Astrocyte (in vitro differentiated cells and primary cell): ENCODE data around the gene ZNF823. TPM values are rescaled to one million over a fixed set of nuclear protein-coding genes. Genes with fewer than 3 reads are reported as not detected.
A peak's percentile ranks its signal among the peaks of the same experiment; 100 is the strongest.

Source experiments
- DNase-seq: peaks from one replicate; pipeline ENCODE4 v3.0.0-alpha.2; 2010; ENCODE audit warnings: low read depth
- FAIRE-seq: peaks from 2 replicates; lab custom pipeline; 2011; peaks lifted over from hg19 to GRCh38; lab: Jason Lieb, UNC
- H2AFZ ChIP-seq: 2 replicates; pipeline ENCODE4 v1.6.0; 2012; ENCODE audit warnings: low read depth, low read length, inconsistent platforms
- H3K27ac ChIP-seq: 2 replicates; pipeline ENCODE4 v1.5.1; 2011; ENCODE audit warnings: low read depth, low read length, inconsistent platforms
- H3K27me3 ChIP-seq: 2 replicates; pipeline ENCODE4 v1.6.0; 2011; ENCODE audit warnings: low read length, inconsistent platforms; ENCODE audit not compliant: insufficient read depth
- H3K36me3 ChIP-seq: 2 replicates; pipeline ENCODE4 v1.5.1; 2011; ENCODE audit warnings: low read length, inconsistent platforms; ENCODE audit not compliant: insufficient read depth
- H3K4me1 ChIP-seq: 2 replicates; pipeline ENCODE4 v1.5.1; 2011; ENCODE audit warnings: low read length, inconsistent platforms; ENCODE audit not compliant: insufficient read depth
- H3K4me2 ChIP-seq: 2 replicates; pipeline ENCODE4 v1.6.0; 2012; ENCODE audit warnings: low read length, inconsistent platforms
- H3K4me3 ChIP-seq: 2 replicates; pipeline ENCODE4 v1.5.1; 2011; ENCODE audit warnings: low read depth, mild to moderate bottlenecking, low read length, inconsistent platforms; ENCODE audit not compliant: insufficient read depth
- H3K79me2 ChIP-seq: 2 replicates; pipeline ENCODE4 v1.6.0; 2012; ENCODE audit warnings: mild to moderate bottlenecking, low read length, inconsistent platforms; ENCODE audit not compliant: insufficient read depth
- H3K9ac ChIP-seq: 2 replicates; pipeline ENCODE4 v1.6.0; 2012; ENCODE audit warnings: mild to moderate bottlenecking, low read length, inconsistent platforms
- H3K9me3 ChIP-seq: 2 replicates; pipeline ENCODE4 v1.5.1; 2012; ENCODE audit warnings: low read depth, mild to moderate bottlenecking, low read length, inconsistent platforms; ENCODE audit not compliant: insufficient read depth
- H4K20me1 ChIP-seq: 2 replicates; pipeline ENCODE4 v1.6.0; 2012; ENCODE audit warnings: low read length, inconsistent platforms; ENCODE audit not compliant: insufficient read depth
- H3K27ac Mint-ChIP-seq: one replicate; pipeline ENCODE4 v1.8.0; 2021; ENCODE audit warnings: mild to moderate bottlenecking, mixed read lengths; ENCODE audit not compliant: unreplicated experiment
- H3K27me3 Mint-ChIP-seq: one replicate; pipeline ENCODE4 v1.8.0; 2021; ENCODE audit warnings: low read depth, mixed read lengths; ENCODE audit not compliant: unreplicated experiment
- H3K36me3 Mint-ChIP-seq: one replicate; pipeline ENCODE4 v1.8.0; 2021; ENCODE audit warnings: low read depth, mixed read lengths; ENCODE audit not compliant: unreplicated experiment
- H3K4me1 Mint-ChIP-seq: one replicate; pipeline ENCODE4 v1.8.0; 2021; ENCODE audit warnings: low read depth, mixed read lengths; ENCODE audit not compliant: unreplicated experiment
- H3K4me3 Mint-ChIP-seq: one replicate; pipeline ENCODE4 v1.8.0; 2021; ENCODE audit warnings: mild to moderate bottlenecking, moderate library complexity, mixed read lengths; ENCODE audit not compliant: unreplicated experiment
- H3K9me3 Mint-ChIP-seq: one replicate; pipeline ENCODE4 v1.8.0; 2021; ENCODE audit warnings: mild to moderate bottlenecking, mixed read lengths; ENCODE audit not compliant: unreplicated experiment
- EZH2 ChIP-seq: IDR thresholded peaks from 2 replicates; pipeline ENCODE4 v1.6.1; 2012; ENCODE audit warnings: mild to moderate bottlenecking, low read length, inconsistent platforms; ENCODE audit not compliant: insufficient read depth
- total RNA-seq: library from RNA; stranded (reverse); gene quantifications from 2 replicates; pipeline ENCODE4 v1.2.1, GENCODE V29; 2021
- TF ChIP-seq, protein P1 (sequence below): IDR thresholded peaks from 2 replicates; pipeline ENCODE4 v1.5.1; 2011; ENCODE audit warnings: low read depth, mild to moderate bottlenecking, inconsistent platforms, low read length, moderate library complexity; ENCODE audit not compliant: insufficient read depth

Gene ZNF823
- total RNA-seq, 1 donor from 2014 or later, result 5.4 TPM

DNA sequence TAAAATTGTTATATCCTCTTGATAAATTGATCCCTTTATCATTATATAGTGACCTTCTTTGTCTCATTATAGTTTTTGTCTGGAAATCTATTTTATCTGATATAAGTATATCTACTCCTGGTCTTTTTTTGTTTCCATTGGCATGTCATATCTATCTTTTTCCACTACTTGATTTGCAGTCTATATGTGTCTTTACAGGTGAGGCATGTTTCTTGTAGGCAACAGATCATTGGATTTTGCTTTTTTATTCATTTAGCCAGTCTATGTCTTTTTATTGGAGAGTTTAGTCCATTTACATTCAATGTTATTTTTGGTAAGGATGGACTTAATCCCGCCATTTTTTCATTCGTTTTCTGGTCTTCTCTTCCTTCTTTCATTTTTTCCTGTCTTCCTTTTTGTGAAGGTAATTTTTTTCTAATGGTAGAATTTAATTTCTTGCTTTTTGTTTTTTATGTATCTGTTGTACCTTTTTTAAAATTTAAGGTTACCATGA, 13.5 kb upstream of the ZNF823 start:
- Histone ChIP-seq H3K27ac (no peak overlapping the region), H3K4me3 (no peak overlapping the region), H3K4me2 (no peak overlapping the region), H3K27me3 (no peaks in the 10 kb centered on the region), H2AFZ (no peak overlapping the region), H4K20me1 (no peaks in the 10 kb centered on the region), H3K9ac (no peak overlapping the region), H3K79me2 (no peaks in the 10 kb centered on the region), H3K36me3 (no peaks in the 10 kb centered on the region), H3K4me1 (no peaks in the 10 kb centered on the region), H3K9me3 (peaks cover 11% of the 10 kb centered on the region)
- H3K27me3 Mint-ChIP-seq, result no peaks in the 10 kb centered on the region
- DNase-seq (no peak), FAIRE-seq (peak; percentile 9)
- H3K27ac Mint-ChIP-seq, result no peak overlapping the region
- TF ChIP-seq, protein P1, sequence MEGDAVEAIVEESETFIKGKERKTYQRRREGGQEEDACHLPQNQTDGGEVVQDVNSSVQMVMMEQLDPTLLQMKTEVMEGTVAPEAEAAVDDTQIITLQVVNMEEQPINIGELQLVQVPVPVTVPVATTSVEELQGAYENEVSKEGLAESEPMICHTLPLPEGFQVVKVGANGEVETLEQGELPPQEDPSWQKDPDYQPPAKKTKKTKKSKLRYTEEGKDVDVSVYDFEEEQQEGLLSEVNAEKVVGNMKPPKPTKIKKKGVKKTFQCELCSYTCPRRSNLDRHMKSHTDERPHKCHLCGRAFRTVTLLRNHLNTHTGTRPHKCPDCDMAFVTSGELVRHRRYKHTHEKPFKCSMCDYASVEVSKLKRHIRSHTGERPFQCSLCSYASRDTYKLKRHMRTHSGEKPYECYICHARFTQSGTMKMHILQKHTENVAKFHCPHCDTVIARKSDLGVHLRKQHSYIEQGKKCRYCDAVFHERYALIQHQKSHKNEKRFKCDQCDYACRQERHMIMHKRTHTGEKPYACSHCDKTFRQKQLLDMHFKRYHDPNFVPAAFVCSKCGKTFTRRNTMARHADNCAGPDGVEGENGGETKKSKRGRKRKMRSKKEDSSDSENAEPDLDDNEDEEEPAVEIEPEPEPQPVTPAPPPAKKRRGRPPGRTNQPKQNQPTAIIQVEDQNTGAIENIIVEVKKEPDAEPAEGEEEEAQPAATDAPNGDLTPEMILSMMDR, result no peak
- TF ChIP-seq EZH2, result no peak
- H3K9me3 Mint-ChIP-seq, result peaks cover 9% of the 10 kb centered on the region
- H3K4me1 Mint-ChIP-seq, result no peaks in the 10 kb centered on the region
- H3K4me3 Mint-ChIP-seq, result no peak overlapping the region
- H3K36me3 Mint-ChIP-seq, result no peaks in the 10 kb centered on the region

DNA sequence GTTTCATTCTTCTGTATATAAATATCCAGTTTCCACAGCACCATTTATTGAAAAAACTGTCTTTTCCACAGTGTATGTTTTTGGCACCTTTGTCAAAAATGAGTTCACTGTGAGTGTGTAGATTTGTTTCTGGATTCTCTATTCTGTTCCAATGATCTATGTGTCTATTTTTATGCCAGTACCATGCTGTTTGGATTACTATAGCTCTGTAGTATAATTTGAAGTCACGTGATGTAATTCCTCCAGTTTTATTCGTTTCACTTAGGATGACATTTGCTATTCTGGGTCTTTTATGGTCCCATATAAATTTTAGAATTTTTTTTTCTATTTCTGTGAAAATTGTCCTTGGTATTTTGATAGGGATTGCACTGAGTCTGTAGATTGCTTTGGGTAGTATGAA, 11.0 kb upstream of the ZNF823 start:
- H4K20me1 ChIP-seq, result no peaks in the 10 kb centered on the region
- no peak overlapping the region for H3K27ac ChIP-seq
- no peaks in the 10 kb centered on the region for H3K4me1 Mint-ChIP-seq
- H3K79me2 ChIP-seq, result no peaks in the 10 kb centered on the region
- FAIRE-seq (no peak), DNase-seq (no peak)
- H3K36me3 Mint-ChIP-seq, result no peaks in the 10 kb centered on the region
- H3K9ac ChIP-seq, result no peak overlapping the region
- no peak for TF ChIP-seq EZH2
- TF ChIP-seq, protein P1, result no peak
- H3K9me3 Mint-ChIP-seq, result peaks cover 13% of the 10 kb centered on the region
- H3K27me3 ChIP-seq, result no peaks in the 10 kb centered on the region
- no peaks in the 10 kb centered on the region for H3K4me1 ChIP-seq
- no peak overlapping the region for H3K4me3 Mint-ChIP-seq
- H3K4me2 ChIP-seq, result no peak overlapping the region
- peaks cover 3% of the 10 kb centered on the region for H3K9me3 ChIP-seq
- H2AFZ ChIP-seq, result no peak overlapping the region
- no peak overlapping the region for H3K27ac Mint-ChIP-seq
- no peaks in the 10 kb centered on the region for H3K36me3 ChIP-seq
- H3K27me3 Mint-ChIP-seq, result no peaks in the 10 kb centered on the region
- H3K4me3 ChIP-seq, result no peak overlapping the region

DNA sequence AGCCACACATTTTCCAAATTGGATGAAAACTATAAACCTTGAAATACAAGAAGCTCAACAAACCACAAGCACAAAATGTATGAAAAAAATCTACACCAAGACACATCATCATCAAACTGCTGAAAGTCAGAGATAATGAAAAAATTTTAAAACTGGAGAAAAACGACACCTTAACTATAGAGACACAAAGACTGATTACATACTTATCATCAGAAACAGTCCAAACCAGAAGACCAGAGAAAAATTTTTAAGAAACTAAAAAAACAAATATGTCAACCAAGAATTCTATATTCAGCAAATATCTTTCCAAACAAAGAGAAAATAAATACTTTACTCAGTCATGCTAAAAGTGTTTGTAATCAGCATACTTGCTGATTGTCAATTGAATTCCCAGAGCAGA, 8.5 kb upstream of the ZNF823 start:
- Histone ChIP-seq H3K27me3 (no peaks in the 10 kb centered on the region), H2AFZ (no peak overlapping the region), H3K27ac (no peak overlapping the region), H4K20me1 (no peaks in the 10 kb centered on the region), H3K4me2 (no peak overlapping the region), H3K9ac (no peak overlapping the region), H3K36me3 (no peaks in the 10 kb centered on the region), H3K4me1 (no peaks in the 10 kb centered on the region), H3K9me3 (no peaks in the 10 kb centered on the region), H3K4me3 (no peak overlapping the region), H3K79me2 (no peaks in the 10 kb centered on the region)
- H3K4me1 Mint-ChIP-seq, result no peaks in the 10 kb centered on the region
- H3K9me3 Mint-ChIP-seq, result peaks cover 10% of the 10 kb centered on the region
- no peak overlapping the region for H3K27ac Mint-ChIP-seq
- no peak overlapping the region for H3K4me3 Mint-ChIP-seq
- TF ChIP-seq, protein P1, result no peak
- TF ChIP-seq EZH2, result no peak
- no peaks in the 10 kb centered on the region for H3K36me3 Mint-ChIP-seq
- H3K27me3 Mint-ChIP-seq, result no peaks in the 10 kb centered on the region
- FAIRE-seq (no peak), DNase-seq (no peak)
